RWPE2 (cell line): ENCODE results near the gene BNC1.

Experiments used
- ATAC-seq: fragments of 200-7000 bp; cut with Tn5 transposase; 3 replicates; pipeline ENCODE4 v1.9.1; 2021; ENCODE audit warnings: low read depth
- DNase-seq: peaks from one replicate; pipeline ENCODE4 v3.0.0-alpha.2; 2020; ENCODE audit warnings: low spot score
- H3K27ac ChIP-seq: fragments of 450-650 bp; 2 replicates; pipeline ENCODE4 v1.5.1; 2017; ENCODE audit warnings: mild to moderate bottlenecking; ENCODE audit not compliant: poor library complexity, severe bottlenecking
- H3K27me3 ChIP-seq: fragments of 250-450 bp; sonication (Bioruptor Pico); 2 replicates; pipeline ENCODE4 v1.5.1; 2021; ENCODE audit warnings: mild to moderate bottlenecking, moderate library complexity; ENCODE audit not compliant: insufficient read depth, poor library complexity, severe bottlenecking
- H3K36me3 ChIP-seq: fragments of 250-450 bp; sonication (Bioruptor Pico); 2 replicates; pipeline ENCODE4 v1.5.1; 2020; ENCODE audit warnings: low read depth, mild to moderate bottlenecking, moderate library complexity
- H3K4me1 ChIP-seq: fragments of 250-450 bp; sonication (Bioruptor Pico); 2 replicates; pipeline ENCODE4 v1.5.1; 2021; ENCODE audit warnings: mild to moderate bottlenecking, moderate library complexity; ENCODE audit not compliant: insufficient read depth, poor library complexity, severe bottlenecking
- H3K4me3 ChIP-seq: fragments of 250-450 bp; sonication (Bioruptor Pico); 2 replicates; pipeline ENCODE4 v1.5.1; 2021; ENCODE audit warnings: mild to moderate bottlenecking, moderate library complexity; ENCODE audit not compliant: severe bottlenecking
- H3K9me3 ChIP-seq: fragments of 250-450 bp; sonication (Bioruptor Pico); 2 replicates; pipeline ENCODE4 v1.5.1; 2021; ENCODE audit warnings: mild to moderate bottlenecking, moderate library complexity; ENCODE audit not compliant: severe bottlenecking
- CTCF ChIP-seq: fragments of 450-650 bp; IDR thresholded peaks from one replicate; pipeline ENCODE4 v1.5.1; 2017; ENCODE audit warnings: mild to moderate bottlenecking, moderate library complexity; ENCODE audit not compliant: poor library complexity, severe bottlenecking

BNC1 gene

GRCh38 chr15:83283813-83284558 lies 478 bp downstream of the BNC1 start:
- peak overlapping the region; percentile 99 for H3K27ac ChIP-seq
- no peak for TF ChIP-seq CTCF
- DNase-seq (no peak), ATAC-seq (no peak)
- H3K4me1 ChIP-seq = peaks cover 71% of the 10 kb centered on the region
- H3K36me3 ChIP-seq = peaks cover 49% of the 10 kb centered on the region
- peak overlapping the region; percentile 80 for H3K4me3 ChIP-seq
- no peaks in the 10 kb centered on the region for H3K9me3 ChIP-seq
- no peaks in the 10 kb centered on the region for H3K27me3 ChIP-seq

- ATAC-seq = no peak
These were observed 1.2 kb downstream of the BNC1 start for GRCh38 chr15:83283138-83283812.

GRCh38 chr15:83282776-83283137 lies 1.7 kb downstream of the BNC1 start:
- peaks cover 61% of the 10 kb centered on the region for H3K36me3 ChIP-seq
- peak overlapping the region; percentile 80 for H3K4me3 ChIP-seq
- H3K27ac ChIP-seq = peak overlapping the region; percentile 99
- TF ChIP-seq CTCF = no peak
- no peaks in the 10 kb centered on the region for H3K9me3 ChIP-seq
- DNase-seq = no peak
- no peaks in the 10 kb centered on the region for H3K27me3 ChIP-seq
- peaks cover 71% of the 10 kb centered on the region for H3K4me1 ChIP-seq
- no peak for ATAC-seq

More at GRCh38 chr15:83283138-83283812, 1.2 kb downstream of the BNC1 start:
- peaks cover 56% of the 10 kb centered on the region for H3K36me3 ChIP-seq
- peak overlapping the region; percentile 80 for H3K4me3 ChIP-seq
- H3K4me1 ChIP-seq = peaks cover 71% of the 10 kb centered on the region
- H3K27ac ChIP-seq = peak overlapping the region; percentile 99
- peak; percentile 76 for DNase-seq
- H3K9me3 ChIP-seq = no peaks in the 10 kb centered on the region
- H3K27me3 ChIP-seq = no peaks in the 10 kb centered on the region
- TF ChIP-seq CTCF = no peak

- Histone ChIP-seq H3K27ac (peak overlapping the region; percentile 99), H3K4me3 (peak overlapping the region; percentile 80), H3K9me3 (no peaks in the 10 kb centered on the region), H3K27me3 (no peaks in the 10 kb centered on the region), H3K36me3 (peaks cover 67% of the 10 kb centered on the region), H3K4me1 (peaks cover 74% of the 10 kb centered on the region)
- no peak for TF ChIP-seq CTCF
- no peak for DNase-seq
- no peak for ATAC-seq
These were observed 2.3 kb downstream of the BNC1 start for GRCh38 chr15:83282141-83282540.

- no peak overlapping the region for H3K4me3 ChIP-seq
- no peaks in the 10 kb centered on the region for H3K27me3 ChIP-seq
- peaks cover 70% of the 10 kb centered on the region for H3K4me1 ChIP-seq
- peaks cover 99% of the 10 kb centered on the region for H3K36me3 ChIP-seq
- no peak for DNase-seq
- H3K9me3 ChIP-seq = no peaks in the 10 kb centered on the region
- peak overlapping the region; percentile 99 for H3K27ac ChIP-seq
- peak; percentile 62 for ATAC-seq
- no peak for TF ChIP-seq CTCF
These were observed 6.3 kb downstream of the BNC1 start for GRCh38 chr15:83278191-83278590.
